Brain pericyte (primary cell): ENCODE results near the gene TTLL11.

Experiments
- DNase-seq: peaks from one replicate; pipeline ENCODE4 v3.0.0-alpha.2; 2012; ENCODE audit warnings: low read depth, low spot score

Gene TTLL11

GRCh38 chr9:121942866-121943382, 150.2 kb downstream of the TTLL11 start:
- DNase-seq, result no peak

- DNase-seq, result no peak
Measured at GRCh38 chr9:121942313-121942712, 150.8 kb downstream of the TTLL11 start.

- no peak for DNase-seq
Measured at GRCh38 chr9:121939643-121940042, 153.5 kb downstream of the TTLL11 start.

- DNase-seq, result no peak
Measured at GRCh38 chr9:121938621-121939020, 154.5 kb downstream of the TTLL11 start.

GRCh38 chr9:121937240-121937639, 155.9 kb downstream of the TTLL11 start:
- DNase-seq, result no peak

- DNase-seq, result no peak
Measured at GRCh38 chr9:121935739-121936138, 157.4 kb downstream of the TTLL11 start.

- DNase-seq, result no peak
Measured at GRCh38 chr9:121930956-121931355, 162.2 kb downstream of the TTLL11 start.

GRCh38 chr9:121929893-121930875, 162.9 kb downstream of the TTLL11 start:
- no peak for DNase-seq

GRCh38 chr9:121927636-121928035, 165.5 kb downstream of the TTLL11 start:
- DNase-seq, result no peak

GRCh38 chr9:121927081-121927480, 166.0 kb downstream of the TTLL11 start:
- DNase-seq, result no peak

- DNase-seq, result no peak
Measured at GRCh38 chr9:121926351-121926801, 166.7 kb downstream of the TTLL11 start.

GRCh38 chr9:121925935-121926334, 167.2 kb downstream of the TTLL11 start:
- peak; percentile 50 for DNase-seq

GRCh38 chr9:121924700-121925099, 168.4 kb downstream of the TTLL11 start:
- DNase-seq, result no peak

GRCh38 chr9:121921444-121921843, 171.7 kb downstream of the TTLL11 start:
- DNase-seq, result no peak

GRCh38 chr9:121917375-121918335, 175.5 kb downstream of the TTLL11 start:
- DNase-seq, result no peak

- DNase-seq, result no peak
Measured at GRCh38 chr9:121915304-121915625, 177.8 kb downstream of the TTLL11 start.

- no peak for DNase-seq
Measured at GRCh38 chr9:121914604-121915303, 178.4 kb downstream of the TTLL11 start.

GRCh38 chr9:121914017-121914595, 179.0 kb downstream of the TTLL11 start:
- DNase-seq, result no peak

GRCh38 chr9:121912812-121913627, 180.1 kb downstream of the TTLL11 start:
- no peak for DNase-seq

- DNase-seq, result no peak
Measured at GRCh38 chr9:121910491-121911040, 182.5 kb downstream of the TTLL11 start.
